ENCODE results near the gene TAS2R1. TPM values are rescaled to one million over a fixed set of nuclear protein-coding genes. Genes with fewer than 3 reads are reported as not detected.

TAS2R1 gene
- total and polyA plus RNA-seq, 10 donors: 0.17 TPM; not detected in 9

GRCh38 chr5:9632495-9632894 is 2.3 kb upstream of the TAS2R1 start:
- TF ChIP-seq POLR2A (IDR thresholded peaks at IDR 0.05): no peak
- TF ChIP-seq POLR2AphosphoS5 (IDR thresholded peaks at IDR 0.05): no peak
- no peak for TF ChIP-seq CTCF (IDR thresholded peaks at IDR 0.05 in 8 of 11, conservative IDR thresholded peaks at IDR 0.05 in 3 of 11)
- no peak for DNase-seq
- Histone ChIP-seq H3K9me3 (peaks cover 3 to 41% (median 35%) of the 10 kb centered on the region in 8 donors), H3K4me1 (no peaks in the 10 kb centered on the region), H3K27me3 (replicated peaks in 1 of 7) (no peaks in the 10 kb centered on the region), H3K36me3 (no peaks in the 10 kb centered on the region), H3K4me3 (no peak overlapping the region), H3K27ac (no peak overlapping the region)
- 53 to 77% (median 68%) methylated on average over 2 of the region's 2 CpGs for WGBS, 5 donors
- intact Hi-C loops (cut with DNase I; ENCODE audit: low total_unique reads): no loop called here

- no peak overlapping the region for H3K27ac ChIP-seq
- H3K36me3 ChIP-seq: no peaks in the 10 kb centered on the region
- H3K9me3 ChIP-seq: peaks cover 0 to 5% (median 0%) of the 10 kb centered on the region in 8 donors
- 37 to 73% (median 59%) methylated on average over 5 of the region's 5 CpGs for WGBS, 5 donors
- intact Hi-C loops (cut with DNase I; ENCODE audit: low total_unique reads): no loop called here
- H3K4me3 ChIP-seq: no peak overlapping the region
- no peak for DNase-seq
- TF ChIP-seq POLR2A (IDR thresholded peaks at IDR 0.05) (no peak), POLR2AphosphoS5 (IDR thresholded peaks at IDR 0.05) (no peak)
- no peaks in the 10 kb centered on the region for H3K27me3 ChIP-seq (replicated peaks in 1 of 7)
- no peaks in the 10 kb centered on the region for H3K4me1 ChIP-seq
These were observed 2.6 kb downstream of the TAS2R1 start for GRCh38 chr5:9627541-9627940.

- Histone ChIP-seq H3K27ac (no peak overlapping the region), H3K36me3 (no peaks in the 10 kb centered on the region), H3K4me3 (no peak overlapping the region), H3K27me3 (replicated peaks in 1 of 7) (no peaks in the 10 kb centered on the region), H3K4me1 (no peaks in the 10 kb centered on the region), H3K9me3 (peaks cover 0 to 5% (median 0%) of the 10 kb centered on the region in 8 donors)
- no peak for DNase-seq
- 74 to 82% (median 78%) methylated on average over 6 of the region's 6 CpGs for WGBS, 5 donors
- intact Hi-C loops (cut with DNase I; ENCODE audit: low total_unique reads): no loop called here
- TF ChIP-seq POLR2AphosphoS5 (IDR thresholded peaks at IDR 0.05) (no peak), CTCF (IDR thresholded peaks at IDR 0.05 in 8 of 11, conservative IDR thresholded peaks at IDR 0.05 in 3 of 11) (no peak), POLR2A (IDR thresholded peaks at IDR 0.05) (no peak)
These were observed 3.2 kb downstream of the TAS2R1 start for GRCh38 chr5:9626955-9627354.

- Histone ChIP-seq H3K36me3 (no peaks in the 10 kb centered on the region), H3K4me3 (no peak overlapping the region), H3K27ac (no peak overlapping the region), H3K27me3 (replicated peaks in 1 of 7) (no peaks in the 10 kb centered on the region), H3K9me3 (peaks cover 0 to 5% (median 0%) of the 10 kb centered on the region in 8 donors), H3K4me1 (no peaks in the 10 kb centered on the region)
- no peak for DNase-seq
- intact Hi-C loops (cut with DNase I; ENCODE audit: low total_unique reads): no loop called here
- 65 to 79% (median 75%) methylated on average over 2 of the region's 2 CpGs for WGBS, 5 donors
- TF ChIP-seq POLR2AphosphoS5 (IDR thresholded peaks at IDR 0.05): no peak
- TF ChIP-seq POLR2A (IDR thresholded peaks at IDR 0.05): no peak
- no peak for TF ChIP-seq CTCF (IDR thresholded peaks at IDR 0.05 in 8 of 11, conservative IDR thresholded peaks at IDR 0.05 in 3 of 11)
These were observed 4.4 kb downstream of the TAS2R1 start for GRCh38 chr5:9625731-9626130.

GRCh38 chr5:9625286-9625685 is 4.9 kb downstream of the TAS2R1 start:
- WGBS, 5 donors: 82 to 92% (median 84%) methylated on average over 5 of the region's 5 CpGs
- H3K27ac ChIP-seq: no peak overlapping the region
- no peak for DNase-seq
- H3K36me3 ChIP-seq: no peaks in the 10 kb centered on the region
- no peaks in the 10 kb centered on the region for H3K4me1 ChIP-seq
- H3K4me3 ChIP-seq: no peak overlapping the region
- no peaks in the 10 kb centered on the region for H3K27me3 ChIP-seq (replicated peaks in 1 of 7)
- intact Hi-C loops (cut with DNase I; ENCODE audit: low total_unique reads): no loop called here
- peaks cover 0 to 5% (median 0%) of the 10 kb centered on the region in 8 donors for H3K9me3 ChIP-seq
- no peak for TF ChIP-seq POLR2AphosphoS5 (IDR thresholded peaks at IDR 0.05)
- no peak for TF ChIP-seq CTCF (IDR thresholded peaks at IDR 0.05 in 8 of 11, conservative IDR thresholded peaks at IDR 0.05 in 3 of 11)
- no peak for TF ChIP-seq POLR2A (IDR thresholded peaks at IDR 0.05)
